Karpas-422 (cell line): ENCODE measurements around the gene ATRIP. TPM values are rescaled to one million over a fixed set of nuclear protein-coding genes. Genes with fewer than 3 reads are reported as not detected.
A peak's percentile ranks its signal among the peaks of the same experiment; 100 is the strongest.

Experiments
- DNase-seq: peaks from one replicate; pipeline ENCODE4 v3.0.0-alpha.2; 2015
- H2AFZ ChIP-seq: fragments of 200-600 bp; sonication (generic); 2 replicates; pipeline ENCODE4 v1.6.1; 2014; ENCODE audit warnings: antibody characterized with exemption, low read length, mixed read lengths
- H3K27ac ChIP-seq: fragments of 200-600 bp; sonication (generic); 2 replicates; pipeline ENCODE4 v1.5.1; 2014; ENCODE audit warnings: mild to moderate bottlenecking, low read length, moderate library complexity
- H3K27me3 ChIP-seq: fragments of 200-600 bp; sonication (generic); 2 replicates; pipeline ENCODE4 v1.6.1; 2014; ENCODE audit warnings: low read length, mixed read lengths
- H3K36me3 ChIP-seq: fragments of 200-600 bp; sonication (generic); 2 replicates; pipeline ENCODE4 v1.6.1; 2014; ENCODE audit warnings: low read length, mixed read lengths; ENCODE audit not compliant: insufficient read depth
- H3K4me1 ChIP-seq: fragments of 200-600 bp; sonication (generic); 2 replicates; pipeline ENCODE4 v1.6.1; 2014; ENCODE audit warnings: mild to moderate bottlenecking, low read length, mixed read lengths
- H3K4me2 ChIP-seq: fragments of 200-600 bp; sonication (generic); 2 replicates; pipeline ENCODE4 v1.6.1; 2014; ENCODE audit warnings: low read length, low read depth, mild to moderate bottlenecking; ENCODE audit not compliant: poor library complexity, severe bottlenecking
- H3K4me3 ChIP-seq: fragments of 200-600 bp; sonication (generic); 2 replicates; pipeline ENCODE4 v1.5.1; 2014; ENCODE audit warnings: mild to moderate bottlenecking, antibody characterized with exemption, low read length, mixed read lengths
- H3K79me2 ChIP-seq: fragments of 200-600 bp; sonication (generic); 2 replicates; pipeline ENCODE4 v1.6.1; 2014; ENCODE audit warnings: mild to moderate bottlenecking, low read length, mixed read lengths
- H3K9ac ChIP-seq: fragments of 200-600 bp; sonication (generic); 2 replicates; pipeline ENCODE4 v1.6.0; 2014; ENCODE audit warnings: low read length
- H3K9me2 ChIP-seq: fragments of 200-600 bp; sonication (generic), shearing (Covaris generic); replicated peaks from 2 replicates; pipeline ENCODE4 v1.6.0; 2014; ENCODE audit warnings: mild to moderate bottlenecking, low read length, moderate library complexity; ENCODE audit not compliant: insufficient read depth
- H3K9me3 ChIP-seq: fragments of 300-700, 200-600 bp; sonication (generic); 2 replicates; pipeline ENCODE4 v1.6.1; 2014; ENCODE audit warnings: low read length, mixed read lengths
- H4K20me1 ChIP-seq: fragments of 200-600 bp; sonication (generic); 2 replicates; pipeline ENCODE4 v1.6.1; 2014; ENCODE audit warnings: mild to moderate bottlenecking, antibody characterized with exemption, low read length, low read depth; ENCODE audit not compliant: insufficient read depth
- total RNA-seq: library from RNA; depleted of rRNA; stranded (reverse); fragments of >200 nt; shearing (Covaris generic); gene quantifications from 2 replicates; pipeline ENCODE4 v1.2.3, GENCODE V29; 2014; ENCODE audit warnings: low replicate concordance

The ATRIP gene
- total RNA-seq, 1 experiment from 2014 or later: 7.3 TPM

GRCh38 chr3:48465237-48465530 lies 18.6 kb downstream of the ATRIP start:
- H4K20me1 ChIP-seq: peaks cover 11% of the 10 kb centered on the region; the same call in 1 of the 2 replicates
- H3K4me2 ChIP-seq: peak overlapping the region; percentile 81
- no peak for DNase-seq
- peaks cover 46% of the 10 kb centered on the region for H3K4me1 ChIP-seq
- H3K27ac ChIP-seq: 0 out of 2 replicates have a peak overlapping the region, but pooled peaks have one; percentile 75
- no peaks in the 10 kb centered on the region for H3K9me2 ChIP-seq
- H2AFZ ChIP-seq: no peak overlapping the region
- peaks cover 22% of the 10 kb centered on the region for H3K36me3 ChIP-seq
- peaks cover 40% of the 10 kb centered on the region for H3K79me2 ChIP-seq
- no peaks in the 10 kb centered on the region for H3K27me3 ChIP-seq
- no peak overlapping the region for H3K4me3 ChIP-seq
- H3K9me3 ChIP-seq: no peaks in the 10 kb centered on the region
- no peak overlapping the region for H3K9ac ChIP-seq

- Histone ChIP-seq H2AFZ (no peak overlapping the region), H3K4me1 (peaks cover 50% of the 10 kb centered on the region), H3K4me3 (peak overlapping the region; percentile 92), H3K36me3 (peaks cover 22% of the 10 kb centered on the region), H3K27me3 (no peaks in the 10 kb centered on the region), H3K9me2 (no peaks in the 10 kb centered on the region), H3K79me2 (peaks cover 46% of the 10 kb centered on the region), H3K9ac (peak overlapping the region; percentile 90), H4K20me1 (peaks cover 11% of the 10 kb centered on the region; the same call in 1 of the 2 replicates), H3K9me3 (no peaks in the 10 kb centered on the region), H3K27ac (peak overlapping the region; percentile 75), H3K4me2 (peak overlapping the region; percentile 81)
- DNase-seq: peak; percentile 95
These were observed 19.2 kb downstream of the ATRIP start for GRCh38 chr3:48465531-48466378.

- Histone ChIP-seq H3K4me2 (peak overlapping the region; percentile 81), H3K36me3 (peaks cover 22% of the 10 kb centered on the region), H3K9me2 (no peaks in the 10 kb centered on the region), H3K27ac (peak overlapping the region; percentile 75), H4K20me1 (peaks cover 11% of the 10 kb centered on the region; the same call in 1 of the 2 replicates), H2AFZ (no peak overlapping the region), H3K9ac (peak overlapping the region; percentile 90), H3K27me3 (no peaks in the 10 kb centered on the region), H3K4me1 (peaks cover 57% of the 10 kb centered on the region), H3K9me3 (no peaks in the 10 kb centered on the region), H3K79me2 (peaks cover 53% of the 10 kb centered on the region), H3K4me3 (peak overlapping the region; percentile 92)
- DNase-seq: peak; percentile 72
These were observed 20.0 kb downstream of the ATRIP start for GRCh38 chr3:48466386-48467109.

- Histone ChIP-seq H3K36me3 (peaks cover 22% of the 10 kb centered on the region), H3K4me1 (peaks cover 62% of the 10 kb centered on the region), H3K27ac (peak overlapping the region; percentile 75), H3K9me3 (no peaks in the 10 kb centered on the region), H3K4me3 (peak overlapping the region; percentile 92), H3K9ac (peak overlapping the region; percentile 90), H2AFZ (no peak overlapping the region), H4K20me1 (peaks cover 11% of the 10 kb centered on the region; the same call in 1 of the 2 replicates), H3K79me2 (peaks cover 58% of the 10 kb centered on the region), H3K4me2 (peak overlapping the region; percentile 81), H3K9me2 (no peaks in the 10 kb centered on the region), H3K27me3 (no peaks in the 10 kb centered on the region)
- DNase-seq: no peak
These were observed 20.5 kb downstream of the ATRIP start for GRCh38 chr3:48467110-48467454.

- Histone ChIP-seq H4K20me1 (peaks cover 11% of the 10 kb centered on the region; the same call in 1 of the 2 replicates), H3K36me3 (peaks cover 22% of the 10 kb centered on the region), H2AFZ (no peak overlapping the region), H3K9ac (peak overlapping the region; percentile 90), H3K9me2 (no peaks in the 10 kb centered on the region), H3K79me2 (peaks cover 64% of the 10 kb centered on the region), H3K4me2 (peak overlapping the region; percentile 81), H3K27ac (peak overlapping the region; percentile 75), H3K27me3 (no peaks in the 10 kb centered on the region), H3K4me1 (peaks cover 66% of the 10 kb centered on the region), H3K9me3 (no peaks in the 10 kb centered on the region), H3K4me3 (peak overlapping the region; percentile 92)
- DNase-seq: peak; percentile 51
These were observed 21.1 kb downstream of the ATRIP start for GRCh38 chr3:48467473-48468267.

GRCh38 chr3:48468329-48468731 lies 21.8 kb downstream of the ATRIP start:
- H3K27ac ChIP-seq: peak overlapping the region; percentile 75
- peak overlapping the region; percentile 81 for H3K4me2 ChIP-seq
- H3K27me3 ChIP-seq: no peaks in the 10 kb centered on the region
- peaks cover 69% of the 10 kb centered on the region for H3K4me1 ChIP-seq
- no peaks in the 10 kb centered on the region for H3K9me3 ChIP-seq
- peak overlapping the region; percentile 90 for H3K9ac ChIP-seq
- H2AFZ ChIP-seq: no peak overlapping the region
- H3K79me2 ChIP-seq: peaks cover 65% of the 10 kb centered on the region
- no peaks in the 10 kb centered on the region for H3K9me2 ChIP-seq
- H3K4me3 ChIP-seq: peak overlapping the region; percentile 92; the same call in 1 of the 2 replicates
- peaks cover 11% of the 10 kb centered on the region; the same call in 1 of the 2 replicates for H4K20me1 ChIP-seq
- peak; percentile 40 for DNase-seq
- peaks cover 22% of the 10 kb centered on the region for H3K36me3 ChIP-seq

- Histone ChIP-seq H4K20me1 (peaks cover 11% of the 10 kb centered on the region; the same call in 1 of the 2 replicates), H3K4me3 (no peak overlapping the region), H3K27ac (peak overlapping the region; percentile 53; the same call in 1 of the 2 replicates), H3K4me2 (peak overlapping the region; percentile 81), H3K4me1 (peaks cover 72% of the 10 kb centered on the region), H3K27me3 (no peaks in the 10 kb centered on the region), H2AFZ (no peak overlapping the region), H3K9ac (no peak overlapping the region), H3K36me3 (peaks cover 22% of the 10 kb centered on the region), H3K9me3 (no peaks in the 10 kb centered on the region), H3K9me2 (no peaks in the 10 kb centered on the region), H3K79me2 (peaks cover 65% of the 10 kb centered on the region)
- DNase-seq: peak; percentile 48
These were observed 22.7 kb downstream of the ATRIP start for GRCh38 chr3:48469046-48469915.
